H7 (cell line): ENCODE data around the gene CDR2L. TPM values are rescaled to one million over a fixed set of nuclear protein-coding genes. Genes with fewer than 3 reads are reported as not detected.
A peak's percentile ranks its signal among the peaks of the same experiment; 100 is the strongest.
"Not testable (repeated sequence)": the region's sequence is repeated elsewhere in the genome, so short reads cannot be mapped to it uniquely, and the experiment has no call there.

Source experiments
- DNase-seq: peaks from one replicate; pipeline ENCODE4 v3.0.0; 2012
- H3K27me3 ChIP-seq: 2 replicates; pipeline ENCODE4 v1.6.0; 2011; ENCODE audit warnings: mild to moderate bottlenecking, low read length; ENCODE audit not compliant: control insufficient read depth, insufficient read depth
- H3K36me3 ChIP-seq: replicated peaks from 2 replicates; pipeline ENCODE4 v1.5.1; 2011; ENCODE audit warnings: low read length; ENCODE audit not compliant: control insufficient read depth, insufficient read depth
- H3K4me3 ChIP-seq: 2 replicates; pipeline ENCODE4 v1.5.1; 2011; ENCODE audit warnings: low read depth, mild to moderate bottlenecking, control low read depth, low read length, moderate library complexity; ENCODE audit not compliant: insufficient read depth
- total RNA-seq: library from RNA; depleted of rRNA; stranded (reverse); fragments of >200 nt; shearing (Covaris generic); gene quantifications from 2 replicates; pipeline ENCODE4 v1.2.3, GENCODE V29; 2014

Gene CDR2L
- total RNA-seq, 1 experiment from 2014 or later, result 23.5 TPM

GRCh38 chr17:75025398-75025734 lies 37.9 kb downstream of the CDR2L start:
- not testable (repeated sequence) for DNase-seq, H3K4me3 ChIP-seq, H3K27me3 ChIP-seq, H3K36me3 ChIP-seq

DNA sequence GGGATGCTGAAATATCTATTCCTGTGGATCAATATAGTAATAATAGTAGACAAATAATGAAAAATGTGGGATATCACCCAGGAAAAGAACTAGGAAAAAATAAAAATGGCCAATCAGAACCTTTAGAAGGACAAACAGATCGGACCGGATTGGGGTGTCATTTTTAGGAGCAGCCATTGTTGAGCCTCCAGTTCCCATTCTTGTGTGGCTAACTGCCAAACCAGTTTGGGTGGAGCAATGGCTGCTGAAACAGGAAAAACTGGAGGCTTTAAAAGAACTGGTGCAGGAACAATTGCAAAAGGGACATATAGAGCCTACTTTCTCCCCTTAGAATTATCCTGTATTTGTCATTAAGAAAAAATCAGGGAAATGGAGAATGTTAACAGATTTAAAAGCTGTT lies 39.2 kb downstream of the CDR2L start:
- H3K36me3 ChIP-seq, H3K4me3 ChIP-seq, H3K27me3 ChIP-seq, DNase-seq: not testable (repeated sequence)

DNA sequence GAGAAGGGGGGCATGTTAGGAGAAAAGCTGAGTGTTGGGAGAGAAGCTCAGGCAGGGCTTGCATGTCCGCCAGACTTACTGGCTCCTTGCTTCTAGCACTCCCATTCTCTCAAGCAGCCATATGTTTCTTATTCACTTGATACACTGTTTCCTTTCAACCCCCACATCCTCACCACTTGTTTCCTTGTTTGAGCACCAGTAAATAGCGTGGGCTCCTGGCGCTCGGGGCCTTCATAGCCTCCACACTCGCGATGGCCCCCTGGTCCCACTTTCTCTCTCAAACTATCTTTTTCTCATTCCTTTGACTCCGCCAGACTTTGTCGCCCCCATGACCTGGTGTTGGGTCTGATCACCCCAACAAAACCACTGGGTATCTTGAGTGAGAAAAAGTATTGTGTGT lies 42.7 kb downstream of the CDR2L start:
- no peak for DNase-seq
- H3K36me3 ChIP-seq, result no peaks in the 10 kb centered on the region
- no peaks in the 10 kb centered on the region for H3K27me3 ChIP-seq
- H3K4me3 ChIP-seq, result no peak overlapping the region

DNA sequence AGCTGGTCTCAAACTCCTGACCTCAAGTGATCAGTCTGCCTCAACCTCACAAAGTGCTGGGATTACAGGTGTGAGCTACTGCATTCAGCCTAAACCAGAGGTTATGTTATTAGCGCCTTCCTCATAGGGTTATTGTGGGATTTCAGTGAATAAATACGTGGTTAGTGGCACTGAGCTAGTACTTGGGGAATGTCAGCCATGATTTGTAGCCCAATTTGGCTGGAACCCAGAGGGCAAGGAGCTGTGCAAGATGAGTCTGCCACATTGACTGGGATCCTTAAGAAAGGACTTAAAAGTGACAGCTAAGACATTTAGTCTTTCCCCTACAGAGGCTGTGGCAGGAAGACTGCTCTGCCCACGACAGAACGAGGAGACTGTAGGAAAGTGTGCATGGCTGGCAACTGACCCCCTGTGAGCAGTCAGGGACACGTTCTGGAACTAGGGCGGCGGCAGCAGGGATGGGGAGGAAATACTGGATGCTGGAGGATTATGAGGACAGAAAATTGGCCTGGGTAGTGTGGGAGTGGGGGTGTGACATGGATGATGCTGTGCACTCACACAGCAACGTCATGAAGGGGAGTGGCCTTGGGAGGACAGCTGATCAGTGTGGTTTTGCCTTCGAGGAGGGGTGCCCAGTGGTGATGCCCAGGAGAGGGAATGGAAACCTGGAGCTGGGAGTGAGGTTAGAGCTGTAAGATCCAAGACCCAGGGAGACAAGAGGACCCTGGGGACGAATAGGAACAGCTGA lies 44.7 kb downstream of the CDR2L start:
- no peaks in the 10 kb centered on the region for H3K27me3 ChIP-seq
- H3K4me3 ChIP-seq, result no peak overlapping the region
- H3K36me3 ChIP-seq, result no peaks in the 10 kb centered on the region
- DNase-seq, result peak; percentile 68

GRCh38 chr17:75032720-75033280 lies 45.4 kb downstream of the CDR2L start:
- Histone ChIP-seq H3K27me3 (no peaks in the 10 kb centered on the region), H3K36me3 (no peaks in the 10 kb centered on the region)
- no peak for DNase-seq

GRCh38 chr17:75033346-75034235 lies 46.2 kb downstream of the CDR2L start:
- H3K27me3 ChIP-seq, result no peaks in the 10 kb centered on the region
- peak; percentile 95 for DNase-seq

More at GRCh38 chr17:75032720-75033280, 45.4 kb downstream of the CDR2L start:
- peak overlapping the region; percentile 95 for H3K4me3 ChIP-seq

DNA sequence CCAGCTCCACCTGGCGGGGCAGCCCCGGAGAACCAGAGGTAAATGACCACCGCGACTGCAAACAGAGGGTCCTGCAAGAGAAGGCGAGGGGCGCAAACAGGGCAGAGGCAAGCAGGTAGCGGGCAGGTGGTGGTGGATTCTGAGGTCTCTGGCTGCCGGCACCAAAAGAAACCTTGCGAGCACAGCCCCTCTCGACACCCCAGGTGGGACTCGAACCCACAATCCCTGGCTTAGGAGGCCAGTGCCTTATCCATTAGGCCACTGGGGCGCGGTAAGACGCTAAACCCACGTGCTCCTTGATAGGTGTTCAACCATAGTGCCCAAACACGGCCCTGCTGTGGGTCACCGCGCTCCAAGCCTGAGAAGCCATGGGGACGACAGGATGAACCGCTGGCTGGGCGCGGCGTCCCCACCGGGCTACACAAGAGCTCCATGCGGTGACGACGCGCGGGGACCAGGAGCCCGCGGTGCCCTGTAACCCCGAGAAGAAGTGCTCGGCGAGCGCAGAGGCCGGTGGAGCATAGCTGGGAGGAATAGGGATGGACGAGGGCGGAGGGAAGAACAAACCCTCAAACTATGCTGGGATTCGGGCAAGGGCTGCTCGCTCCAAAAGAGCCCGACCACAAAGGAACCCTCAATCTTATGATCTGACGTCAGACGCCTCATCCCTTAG lies 46.9 kb downstream of the CDR2L start:
- peak; percentile 88 for DNase-seq
- Histone ChIP-seq H3K4me3 (peak overlapping the region; percentile 95), H3K36me3 (peaks cover 6% of the 10 kb centered on the region)

More at GRCh38 chr17:75033346-75034235, 46.2 kb downstream of the CDR2L start:
- Histone ChIP-seq H3K36me3 (no peaks in the 10 kb centered on the region; the same call in 1 of the 2 replicates), H3K4me3 (peak overlapping the region; percentile 95)

DNA sequence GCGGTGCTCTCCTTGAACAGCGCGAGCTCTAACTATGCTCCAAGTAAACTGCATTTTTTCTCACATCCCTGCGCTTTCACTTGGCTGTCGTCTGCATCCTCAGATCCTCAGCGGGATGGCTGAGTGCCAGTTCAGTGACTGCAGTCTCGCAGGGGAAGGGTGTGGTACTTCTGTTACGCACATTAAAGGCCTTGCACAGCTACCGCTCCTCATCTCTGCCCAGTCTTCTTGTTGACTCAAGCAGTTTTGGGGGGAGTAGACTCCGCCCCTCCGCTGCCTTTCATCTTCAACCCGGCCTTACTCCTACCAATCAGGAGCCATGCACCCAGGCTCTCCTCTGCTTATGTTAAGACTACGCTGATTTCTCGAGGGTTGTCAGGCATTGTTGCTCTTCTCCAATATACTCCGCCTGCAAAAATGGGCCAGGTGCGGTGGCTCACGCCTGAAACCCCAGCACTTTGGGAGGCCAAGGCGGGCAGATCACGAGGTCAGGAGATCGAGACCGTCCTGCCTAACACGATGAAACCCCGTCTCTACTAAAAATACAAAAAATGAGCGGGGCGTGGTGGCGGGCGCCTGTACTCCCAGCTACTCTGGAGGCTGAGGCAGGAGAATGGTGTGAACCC lies 49.3 kb downstream of the CDR2L start:
- Histone ChIP-seq H3K36me3 (peaks cover 15% of the 10 kb centered on the region), H3K4me3 (no peak overlapping the region), H3K27me3 (no peaks in the 10 kb centered on the region)
- DNase-seq, result peak; percentile 55

More for the DNA sequence above, 46.9 kb downstream of the CDR2L start:
- no peaks in the 10 kb centered on the region for H3K27me3 ChIP-seq

DNA sequence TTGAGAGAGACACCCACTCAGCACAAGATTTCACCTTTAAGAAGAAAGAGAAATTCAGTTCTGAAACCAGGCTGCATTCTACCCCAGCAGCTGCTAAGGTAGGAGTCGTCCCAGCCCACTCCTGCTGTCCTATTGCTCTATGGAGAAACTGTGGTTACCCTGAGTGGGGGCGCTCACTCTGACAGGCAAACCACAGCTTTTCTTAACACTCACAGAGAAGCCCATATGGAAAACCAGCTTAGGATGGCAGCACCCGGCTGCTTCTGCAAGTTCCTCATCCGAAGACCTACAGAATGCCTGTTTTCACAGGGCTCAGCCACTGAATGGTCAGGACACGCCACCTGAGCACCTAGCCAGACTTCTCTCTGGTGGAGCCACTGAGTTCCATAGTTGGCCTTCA lies 51.8 kb downstream of the CDR2L start:
- no peak overlapping the region for H3K4me3 ChIP-seq
- H3K36me3 ChIP-seq, result peaks cover 19% of the 10 kb centered on the region
- H3K27me3 ChIP-seq, result no peaks in the 10 kb centered on the region
- no peak for DNase-seq

DNA sequence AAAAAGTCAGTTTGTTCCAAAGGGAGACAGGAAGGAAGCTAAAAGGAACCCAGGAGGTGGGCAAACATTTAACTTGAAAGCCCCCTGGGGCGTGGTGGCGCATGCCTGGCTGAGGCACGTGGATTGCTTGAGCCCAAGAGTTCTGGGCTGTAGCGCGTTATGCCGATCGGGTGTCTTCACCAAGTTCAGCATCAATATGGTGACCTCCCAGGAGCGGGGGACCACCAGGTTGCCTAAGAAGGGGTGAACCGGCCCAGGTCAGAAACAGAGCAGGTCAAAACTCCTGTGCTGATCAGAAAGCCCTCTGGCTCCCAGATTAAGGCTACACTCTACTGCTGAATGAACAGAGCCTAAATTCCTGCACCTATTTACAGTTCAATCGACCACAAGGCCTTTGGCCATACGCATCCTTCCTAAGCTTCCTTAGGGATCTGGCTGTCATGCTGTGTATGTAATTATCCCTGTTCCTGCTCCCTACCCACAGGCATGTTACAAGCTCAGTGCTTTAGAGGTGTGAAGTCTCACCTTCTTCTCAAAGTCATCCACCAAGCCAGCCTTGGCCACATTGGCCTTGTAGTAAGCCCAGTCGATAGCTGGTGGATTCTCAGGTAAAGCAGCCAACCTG lies 54.3 kb downstream of the CDR2L start:
- peak; percentile 44 for DNase-seq
- Histone ChIP-seq H3K36me3 (peaks cover 19% of the 10 kb centered on the region), H3K27me3 (no peaks in the 10 kb centered on the region), H3K4me3 (no peak overlapping the region)

DNA sequence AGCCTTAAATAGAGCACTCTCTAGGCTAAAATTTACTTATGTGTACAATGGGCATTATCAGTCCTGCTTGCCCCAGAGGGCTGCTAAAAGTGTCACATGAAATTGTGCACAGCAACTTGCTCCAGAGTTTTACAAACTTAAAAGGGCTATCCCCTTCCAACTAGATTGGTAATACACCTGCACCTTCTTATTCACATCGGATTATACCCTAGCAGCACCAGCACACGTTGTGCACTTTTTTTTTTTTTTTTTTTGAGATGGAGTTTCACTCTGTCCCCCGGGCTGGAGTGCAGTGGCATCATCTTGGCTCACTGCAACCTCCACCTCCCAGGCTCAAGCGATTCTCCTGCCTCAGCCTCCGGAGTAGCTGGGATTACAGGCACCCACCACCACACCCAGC lies 56.4 kb downstream of the CDR2L start:
- not testable (repeated sequence) for DNase-seq, H3K4me3 ChIP-seq, H3K27me3 ChIP-seq
- peaks cover 19% of the 10 kb centered on the region for H3K36me3 ChIP-seq

- Histone ChIP-seq H3K27me3 (no peaks in the 10 kb centered on the region), H3K36me3 (peaks cover 16% of the 10 kb centered on the region), H3K4me3 (no peak overlapping the region)
- peak; percentile 58 for DNase-seq
Measured at GRCh38 chr17:75044716-75045115, 57.3 kb downstream of the CDR2L start.

- peaks cover 15% of the 10 kb centered on the region for H3K36me3 ChIP-seq
- H3K27me3 ChIP-seq, DNase-seq: not testable (repeated sequence)
- peak overlapping the region; percentile 98 for H3K4me3 ChIP-seq
Measured at GRCh38 chr17:75045946-75046406, 58.5 kb downstream of the CDR2L start.
